A673 (cell line): ENCODE results near the gene ATP2C1. TPM values are rescaled to one million over a fixed set of nuclear protein-coding genes. Genes with fewer than 3 reads are reported as not detected.
A peak's percentile ranks its signal among the peaks of the same experiment; 100 is the strongest.

Source experiments
- BruUV-seq: library from RNA; stranded (reverse); fragments of 400-500 nt; replicated peaks from 2 replicates; lab custom pipeline; 2021; lab: Mats Ljungman, UMichigan
- CTCF ChIA-PET: fragments of 300-600 bp; sonication (Branson Sonifier 250); formaldehyde crosslinking; loops from one replicate; lab custom pipeline; 2022; ENCODE audit warnings: antibody characterized with exemption; lab: Charles Lee
- POLR2A ChIA-PET: fragments of 300-600 bp; sonication (Branson Sonifier 250); formaldehyde crosslinking; loops from one replicate; lab custom pipeline; 2022; ENCODE audit warnings: antibody characterized with exemption; ENCODE audit not compliant: low non-redundant PET; lab: Charles Lee
- DNase-seq: peaks from one replicate; pipeline ENCODE4 v3.0.0-alpha.2; 2015; ENCODE audit warnings: low spot score
- H3K27ac ChIP-seq: fragments of 200-600 bp; sonication (generic); 2 replicates; pipeline ENCODE4 v1.5.1; 2016; ENCODE audit warnings: mixed run types, low read depth, mild to moderate bottlenecking, mixed read lengths, antibody characterized with exemption, low read length; ENCODE audit not compliant: poor library complexity, severe bottlenecking
- H3K27me3 ChIP-seq: fragments of 200-600 bp; sonication (generic); replicated peaks from 2 replicates; pipeline ENCODE4 v1.6.1; 2017; ENCODE audit warnings: mixed run types, low read depth, mild to moderate bottlenecking, mixed read lengths, antibody characterized with exemption, low read length; ENCODE audit not compliant: insufficient read depth, poor library complexity
- H3K36me3 ChIP-seq: fragments of 200-600 bp; sonication (generic); 2 replicates; pipeline ENCODE4 v1.6.1; 2016; ENCODE audit warnings: mixed run types, mild to moderate bottlenecking, mixed read lengths, antibody characterized with exemption, low read length; ENCODE audit not compliant: insufficient read depth, poor library complexity, severe bottlenecking
- H3K4me1 ChIP-seq: fragments of 200-600 bp; sonication (generic); 2 replicates; pipeline ENCODE4 v1.6.1; 2017; ENCODE audit warnings: mixed run types, mild to moderate bottlenecking, mixed read lengths, antibody characterized with exemption, low read length; ENCODE audit not compliant: insufficient read depth, poor library complexity, severe bottlenecking
- H3K4me3 ChIP-seq: fragments of 200-600 bp; sonication (generic); 2 replicates; pipeline ENCODE4 v1.5.1; 2016; ENCODE audit warnings: low read depth, mixed run types, mild to moderate bottlenecking, mixed read lengths, low read length; ENCODE audit not compliant: poor library complexity, severe bottlenecking
- H3K9me3 ChIP-seq: fragments of 200-600 bp; sonication (generic); 2 replicates; pipeline ENCODE4 v1.6.1; 2016; ENCODE audit warnings: mixed run types, low read depth, mild to moderate bottlenecking, mixed read lengths, antibody characterized with exemption, low read length; ENCODE audit not compliant: poor library complexity, severe bottlenecking
- CTCF ChIP-seq: fragments of 300-800, 200-600 bp; sonication (generic); conservative IDR thresholded peaks from 2 replicates; pipeline ENCODE4 v1.5.1; 2017; ENCODE audit warnings: low read depth, mild to moderate bottlenecking, antibody characterized with exemption, low read length, moderate library complexity, mixed read lengths
- EZH2 ChIP-seq: fragments of 200-600 bp; sonication (generic); IDR thresholded peaks from 2 replicates; pipeline ENCODE4 v1.6.1; 2017; ENCODE audit warnings: borderline replicate concordance, low read depth, mild to moderate bottlenecking, mixed read lengths, antibody characterized with exemption, low read length; ENCODE audit not compliant: poor library complexity, severe bottlenecking
- intact Hi-C: fragments of 100-400 bp; cut with micrococcal nuclease; formaldehyde crosslinking; loops from one replicate; pipeline ENCODE4 v1.10.0; 2022; ENCODE audit not compliant: unreplicated experiment
- total RNA-seq: library from RNA; stranded (reverse); gene quantifications from 2 replicates; pipeline ENCODE4 v1.2.3, GENCODE V29; 2021

ATP2C1 gene
- total RNA-seq, 1 experiment from 2014 or later, result 75.9 TPM

GRCh38 chr3:131025539-131025938 is 131.7 kb downstream of the ATP2C1 start:
- no peak overlapping the region for H3K27ac ChIP-seq
- BruUV-seq, result no TSS peak
- H3K27me3 ChIP-seq, result no peaks in the 10 kb centered on the region
- TF ChIP-seq EZH2 (no peak), CTCF (no peak)
- no peaks in the 10 kb centered on the region for H3K36me3 ChIP-seq
- H3K4me3 ChIP-seq, result peak overlapping the region; percentile 58
- peaks cover 11% of the 10 kb centered on the region for H3K4me1 ChIP-seq
- ChIA-PET POLR2A (interaction anchor here (0.7 kb wide), 1 partner anchor 1192 kb away, joined by 3 read pairs; no protein-coding TSS in a partner anchor), CTCF (no interaction called here)
- no peak for DNase-seq
- intact Hi-C loops, result loop anchor here (5.0 kb wide), 1 partner anchor 268 kb away; no protein-coding TSS in a partner anchor
- no peaks in the 10 kb centered on the region for H3K9me3 ChIP-seq

DNA sequence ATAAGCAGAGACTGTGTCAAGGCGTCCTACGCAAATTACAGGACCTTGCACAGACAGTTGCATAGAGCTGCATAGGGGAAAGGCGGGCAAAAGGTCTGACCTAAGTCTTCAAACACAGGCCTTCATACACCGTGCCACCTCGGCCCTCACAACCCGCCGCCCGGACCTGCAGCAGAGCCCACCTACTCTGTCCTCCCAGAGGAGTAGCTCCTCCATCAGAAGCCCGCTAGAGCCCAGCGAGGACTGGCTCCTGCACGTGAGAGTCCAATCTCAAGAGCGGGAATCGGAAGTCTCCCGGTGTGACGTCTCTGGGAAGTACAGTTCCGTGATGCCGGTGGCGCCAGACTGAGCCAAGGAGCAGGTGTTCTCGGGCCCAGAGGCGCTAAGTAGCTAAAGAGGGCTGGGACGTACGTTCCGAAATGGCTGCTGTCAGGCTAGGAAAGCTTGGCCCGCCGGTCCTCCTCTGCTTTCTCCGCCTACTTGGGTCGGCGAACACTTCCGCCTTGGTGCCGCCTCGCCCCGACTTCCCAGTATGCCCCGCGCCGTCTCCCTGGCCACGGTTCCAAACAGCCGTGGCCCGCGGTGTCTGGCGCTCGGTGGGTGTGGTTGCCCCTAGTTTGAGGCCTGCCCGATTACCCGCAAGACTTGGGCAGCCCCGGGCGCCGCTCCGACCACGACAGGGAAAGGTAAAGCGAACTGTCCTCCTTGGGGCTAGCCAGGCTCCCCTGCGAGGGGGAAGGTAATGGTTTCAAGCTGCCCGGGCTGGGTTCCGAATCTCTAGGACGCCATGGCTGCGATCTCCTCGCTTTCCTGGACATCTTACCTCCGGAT is 132.7 kb downstream of the ATP2C1 start, which contains the start of the genes ASTE1 and NEK11:
TSS of gene ASTE1 (minus strand) at position 505 of the 831 bp plus-strand sequence. CDS start 1,519 bp downstream, outside the sequence.
TSS of gene NEK11 (plus strand) at position 557 of the 831 bp plus-strand sequence. CDS start 2,832 bp downstream, outside the sequence.
- Histone ChIP-seq H3K36me3 (no peaks in the 10 kb centered on the region), H3K9me3 (no peaks in the 10 kb centered on the region), H3K4me3 (peak within 1 kb of the TSS; percentile 58), H3K27me3 (no peaks in the 10 kb centered on the region), H3K4me1 (peaks cover 11% of the 10 kb centered on the region), H3K27ac (peak within 1 kb of the TSS; percentile 70)
- peak; percentile 94 for DNase-seq
- CTCF ChIA-PET, result no interaction called here
- intact Hi-C loops, result loop anchor here (5.0 kb wide), 1 partner anchor 269 kb away; no protein-coding TSS in a partner anchor
- TSS peak; percentile 63 for BruUV-seq
- TF ChIP-seq EZH2, result no peak
- TF ChIP-seq CTCF, result no peak
- POLR2A ChIA-PET, result interaction anchor here (0.9 kb wide), 1 partner anchor 132 kb away, joined by 3 read pairs; the partner anchor contains the start of gene ATP2C1

GRCh38 chr3:131028844-131029243 is 135.0 kb downstream of the ATP2C1 start:
- no TSS peak for BruUV-seq
- intact Hi-C loops, result loop anchor here (5.0 kb wide), 1 partner anchor 272 kb away; no protein-coding TSS in a partner anchor
- Histone ChIP-seq H3K27ac (no peak overlapping the region), H3K36me3 (no peaks in the 10 kb centered on the region), H3K4me1 (peaks cover 11% of the 10 kb centered on the region), H3K9me3 (no peaks in the 10 kb centered on the region), H3K4me3 (no peak overlapping the region), H3K27me3 (no peaks in the 10 kb centered on the region)
- POLR2A ChIA-PET, result no interaction called here
- CTCF ChIA-PET, result no interaction called here
- no peak for TF ChIP-seq CTCF
- no peak for TF ChIP-seq EZH2
- DNase-seq, result no peak
